Ovary (tissue), 9 donors: ENCODE results near the gene ZC2HC1C. TPM values are rescaled to one million over a fixed set of nuclear protein-coding genes. Genes with fewer than 3 reads are reported as not detected.

Experiments
- DNase-seq, 5 donors: peaks; one replicate each; pipeline ENCODE4 v3.0.0-alpha.2; 2019 to 2020
- H3K27ac ChIP-seq, 2 donors: fragments of 200-600 bp; one replicate each; pipeline versions ENCODE4 v1.5.1 to v1.8.0; 2019 to 2022
- H3K27me3 ChIP-seq: fragments of 200-600 bp; one replicate; pipeline ENCODE4 v1.8.0; 2022
- H3K36me3 ChIP-seq: fragments of 200-600 bp; sonication (generic); one replicate; pipeline ENCODE4 v1.5.1; 2019
- H3K4me1 ChIP-seq: one replicate; pipeline ENCODE4 v1.8.1; 2013; ENCODE audit warnings: mild to moderate bottlenecking, moderate library complexity; ENCODE audit not compliant: insufficient read depth
- H3K4me3 ChIP-seq: fragments of 200-600 bp; sonication (generic); one replicate; pipeline ENCODE4 v1.5.1; 2017
- H3K9me3 ChIP-seq, 2 donors: fragments of 200-600 bp in 1 of 2; sonication (generic) in 1 of 2; one replicate each; pipeline versions ENCODE4 v1.5.1 to v1.8.1; 2013 to 2019; ENCODE audit warnings: mild to moderate bottlenecking in 1 of 2, moderate library complexity in 1 of 2
- CTCF ChIP-seq, 3 donors: fragments of 450-650 bp in 2 of 3; fragments of 200-600 bp in 1 of 3; IDR thresholded peaks; one replicate each; pipeline versions ENCODE4 v1.5.1 to v1.8.0; 2016 to 2022; ENCODE audit warnings: antibody characterized with exemption in 3 of 3, mild to moderate bottlenecking in 1 of 3
- EP300 ChIP-seq: sonication (generic); formaldehyde crosslinking; IDR thresholded peaks from one replicate; pipeline ENCODE4 v1.6.1; 2017; ENCODE audit warnings: antibody characterized with exemption
- POLR2A ChIP-seq: fragments of 450-650 bp; IDR thresholded peaks from one replicate; pipeline ENCODE4 v1.6.1; 2017; ENCODE audit warnings: antibody characterized with exemption, mild to moderate bottlenecking, moderate library complexity
- WGBS, 3 donors: extraction: QIAGEN DNeasy Blood & Tissue Kit in 1 of 3; methylation state at CpG; one replicate each; pipeline versions ENCODE4 v1.1.5 to v1.1.7; 2013 to 2017; 5-methylcytosine and 5-hydroxymethylcytosine counted together
- intact Hi-C, 4 donors: fragments of 100-400 bp; cut with DNase I; formaldehyde crosslinking; loops; one replicate each; pipeline versions ENCODE4 v1.11.0 to v1.15.1; 2022 to 2023
- polyA plus RNA-seq, 2 donors: library from polyadenylated mRNA; stranded (reverse); fragments of 200-250 nt in 1 of 2; fragments of 350-450 nt in 1 of 2; fragmentation: Illumina TruSeq in 1 of 2; extraction: RNeasy Lipid Tissue Mini Kit (QIAGEN cat#74804) in 1 of 2; gene quantifications; one replicate each; pipeline ENCODE4 v1.2.3, GENCODE V29; 2013 to 2014
- total RNA-seq, 7 donors: library from RNA; depleted of rRNA in 2 of 7; stranded (reverse); fragments of >200 nt in 2 of 7; fragmentation: NEBNext Ultra II Directional in 3 of 7; extraction: Animal tissue kit (Norgen Biotek cat#: 25700) in 3 of 7; gene quantifications; one replicate each; pipeline versions ENCODE4 v1.1.0 to v1.2.4, GENCODE V29; 2016 to 2023
- donor health status: DM: no; HTN: no; CAD: no; lungs with moderate emphysema.
- donor health status: DM: no; HTN: no; CAD: no.
- donor health status: Bipolar disorder and iron deficiency.
- donor health status: DM: yes; HTN: yes; CAD: no.
- donor health status: DM: no; HTN: no; CAD: no.
- donor health status: DM: yes; HTN: yes; CAD: no.

Gene ZC2HC1C
- total and polyA plus RNA-seq, 9 donors: 0.46 to 9.2 (median 1.3) TPM

GRCh38 chr14:75054421-75054820 lies 15.0 kb upstream of the ZC2HC1C start:
- no peaks in the 10 kb centered on the region for H3K36me3 ChIP-seq
- H3K4me1 ChIP-seq: peaks cover 3% of the 10 kb centered on the region
- H3K9me3 ChIP-seq: no peaks in the 10 kb centered on the region
- no peak for DNase-seq
- no peak for TF ChIP-seq EP300
- TF ChIP-seq CTCF (IDR thresholded peaks at IDR 0.05): no peak
- TF ChIP-seq POLR2A: no peak
- H3K4me3 ChIP-seq: no peak overlapping the region
- no peak overlapping the region for H3K27ac ChIP-seq
- WGBS, 3 donors: 48 to 60% (median 58%) methylated on average over 1 of the region's 1 CpG
- no peaks in the 10 kb centered on the region for H3K27me3 ChIP-seq
- intact Hi-C loops: no loop called here

DNA sequence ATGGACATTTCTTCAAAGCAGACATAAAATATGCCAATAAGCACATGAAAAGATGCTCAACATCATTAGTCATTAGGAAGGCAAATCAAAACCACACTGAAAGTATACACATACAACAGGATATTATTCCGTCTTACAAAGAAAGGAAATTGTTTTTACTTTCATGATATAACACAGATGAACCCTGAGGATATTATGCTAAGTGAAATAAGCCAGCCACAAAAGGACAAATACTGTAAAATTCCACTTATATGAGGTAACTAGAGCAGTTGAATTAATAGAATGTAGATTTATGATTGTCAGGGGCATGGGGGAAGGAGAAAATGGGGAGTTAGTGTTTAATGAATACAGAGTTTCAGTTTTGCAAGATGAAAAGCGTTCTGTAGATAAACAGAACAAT lies 9.8 kb upstream of the ZC2HC1C start:
- Histone ChIP-seq H3K9me3 (no peaks in the 10 kb centered on the region), H3K27ac (no peak overlapping the region), H3K4me3 (no peak overlapping the region), H3K27me3 (no peaks in the 10 kb centered on the region), H3K36me3 (no peaks in the 10 kb centered on the region), H3K4me1 (peaks cover 8% of the 10 kb centered on the region)
- intact Hi-C loops: no loop called here
- DNase-seq: no peak
- TF ChIP-seq CTCF (IDR thresholded peaks at IDR 0.05) (no peak), POLR2A (no peak)
- WGBS, 3 donors: 55 to 81% (median 65%) methylated on average over 2 of the region's 2 CpGs

- no peak for DNase-seq
- Histone ChIP-seq H3K27ac (no peak overlapping the region), H3K4me3 (no peak overlapping the region), H3K27me3 (no peaks in the 10 kb centered on the region), H3K4me1 (peaks cover 8% of the 10 kb centered on the region), H3K36me3 (no peaks in the 10 kb centered on the region), H3K9me3 (no peaks in the 10 kb centered on the region)
- TF ChIP-seq POLR2A (no peak), EP300 (no peak), CTCF (IDR thresholded peaks at IDR 0.05) (no peak)
- WGBS, 3 donors: 49 to 69% (median 50%) methylated on average over 2 of the region's 2 CpGs
- intact Hi-C loops: no loop called here
Measured at GRCh38 chr14:75060420-75060819, 9.0 kb upstream of the ZC2HC1C start.

DNA sequence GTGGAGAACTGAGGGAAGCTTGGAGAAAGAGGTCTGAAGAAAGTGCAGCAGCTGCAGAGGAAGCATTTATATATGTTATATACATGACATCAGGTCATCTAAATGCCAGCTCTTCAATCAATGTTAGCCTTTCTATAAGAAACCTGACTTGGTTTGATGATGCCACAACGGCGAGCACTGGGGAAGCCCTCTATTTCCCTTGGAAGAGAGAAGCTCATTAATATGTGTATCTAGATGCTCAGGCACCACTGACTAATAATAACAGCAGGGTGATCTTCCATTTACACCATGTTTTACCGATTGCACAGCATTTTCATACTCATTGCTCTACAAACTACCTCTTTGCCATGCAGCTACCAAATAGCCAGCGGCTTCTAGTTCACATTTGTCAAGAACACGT lies 6.4 kb upstream of the ZC2HC1C start:
- WGBS, 3 donors: 31 to 42% (median 36%) methylated on average over 5 of the region's 5 CpGs
- intact Hi-C loops: loop anchor here in 1 of 4 donors (2.0 kb wide), 1 partner anchor 14 kb away; no protein-coding TSS in a partner anchor
- no peak overlapping the region for H3K27ac ChIP-seq

More for the DNA sequence above, 6.4 kb upstream of the ZC2HC1C start:
- Histone ChIP-seq H3K4me1 (peaks cover 9% of the 10 kb centered on the region), H3K9me3 (no peaks in the 10 kb centered on the region), H3K4me3 (peak overlapping the region; percentile 75), H3K27me3 (no peaks in the 10 kb centered on the region), H3K36me3 (no peaks in the 10 kb centered on the region)
- no peak for DNase-seq
- TF ChIP-seq POLR2A: no peak
- TF ChIP-seq EP300: no peak
- no peak for TF ChIP-seq CTCF (IDR thresholded peaks at IDR 0.05)
